OCI-LY1 (cell line): ENCODE data around the gene CLDN22.

Source experiments
- CTCF ChIP-seq: fragments of 200-600 bp; sonication (generic), shearing (Covaris generic); IDR thresholded peaks from 2 replicates; pipeline ENCODE4 v1.5.1; 2017; ENCODE audit warnings: mild to moderate bottlenecking, antibody characterized with exemption, low read length, moderate library complexity, mixed read lengths
- EZH2 ChIP-seq: fragments of 200-600 bp; sonication (generic), shearing (Covaris generic); IDR thresholded peaks from 2 replicates; pipeline ENCODE4 v1.8.0; 2017; ENCODE audit warnings: borderline replicate concordance, mixed run types, mild to moderate bottlenecking, antibody characterized with exemption, low read length, moderate library complexity, mixed read lengths

DNA sequence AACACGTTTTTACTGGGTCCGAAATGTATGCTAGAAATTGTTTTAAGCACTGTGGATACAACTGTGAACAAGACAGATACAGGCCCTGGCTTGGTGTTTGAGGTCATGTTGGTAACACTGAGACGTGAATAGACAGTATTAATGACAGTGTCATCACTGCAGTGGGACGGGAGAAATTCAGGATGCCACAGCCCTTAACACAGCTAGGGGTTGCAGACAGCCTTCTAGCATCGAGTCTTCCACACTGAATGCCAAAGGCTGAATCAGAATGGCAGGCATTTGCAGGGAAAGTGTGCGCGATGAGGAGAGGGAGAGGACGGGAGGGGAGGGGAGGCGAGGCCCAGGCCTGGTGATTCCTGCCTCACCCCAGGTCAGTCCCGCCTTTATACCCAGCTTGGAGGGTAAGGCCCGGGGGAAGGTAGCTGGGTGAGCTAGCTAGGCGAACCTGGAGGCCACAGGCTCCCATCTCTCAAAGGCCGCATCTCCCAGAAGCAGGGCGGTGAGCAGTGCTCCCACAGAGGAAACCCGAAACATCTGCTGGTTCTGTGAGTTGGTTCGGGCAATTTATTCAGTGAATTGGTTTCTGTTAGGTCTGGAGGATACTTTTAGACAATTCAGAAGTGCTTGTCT is 46.2 kb upstream of the CLDN22 start:
- no peak for TF ChIP-seq CTCF
- TF ChIP-seq EZH2, result no peak
